K562 (cell line): Measurements from ENCODE around the gene ETFBKMT. TPM values are rescaled to one million over a fixed set of nuclear protein-coding genes. Genes with fewer than 3 reads are reported as not detected.
A peak's percentile ranks its signal among the peaks of the same experiment; 100 is the strongest.

ENCODE experiments used
- CBX2 ChIP-seq: fragments of 200-600 bp; sonication (generic); IDR thresholded peaks from one replicate; pipeline ENCODE4 v1.6.1; 2012; ENCODE audit warnings: mild to moderate bottlenecking, low read length, inconsistent platforms; ENCODE audit not compliant: insufficient read depth, poor library complexity, severe bottlenecking
- DACH1 ChIP-seq: fragments of 450-650 bp; IDR thresholded peaks from 2 replicates; pipeline ENCODE4 v1.6.1; 2018; ENCODE audit not compliant: partially characterized antibody
- FOS ChIP-seq: IDR thresholded peaks from 3 replicates; pipeline ENCODE4 v1.6.1; 2011; ENCODE audit not compliant: insufficient read length; ENCODE audit errors: extremely low read depth
- KDM2B ChIP-seq: fragments of 250-450 bp; sonication (Bioruptor Pico); IDR thresholded peaks from 2 replicates; pipeline ENCODE4 v1.8.0; 2021; ENCODE audit warnings: mild to moderate bottlenecking, moderate library complexity
- NELFE ChIP-seq: IDR thresholded peaks from 2 replicates; pipeline ENCODE4 v1.6.1; 2011; ENCODE audit warnings: mild to moderate bottlenecking; ENCODE audit not compliant: insufficient read depth, insufficient read length
- PHF8 ChIP-seq: fragments of 200-600 bp; sonication (generic); IDR thresholded peaks from 2 replicates; pipeline ENCODE4 v1.6.1; 2012; ENCODE audit warnings: mixed run types, mild to moderate bottlenecking, inconsistent platforms, low read length, moderate library complexity, borderline replicate concordance
- SRSF9 ChIP-seq: fragments of 200-400 bp; formaldehyde crosslinking; IDR thresholded peaks from 2 replicates; pipeline ENCODE4 v1.6.1; 2017; ENCODE audit warnings: low read depth, low read length, borderline replicate concordance
- TAF7 ChIP-seq: fragments of 450-650 bp; IDR thresholded peaks from 2 replicates; pipeline ENCODE4 v1.6.1; 2016; ENCODE audit warnings: missing genetic modification characterization, missing compliant biosample characterization
- ZNF445 ChIP-seq: fragments of 250-450 bp; sonication (Bioruptor Pico); IDR thresholded peaks from 2 replicates; pipeline ENCODE4 v1.4.0; 2020; ENCODE audit warnings: low read depth, mild to moderate bottlenecking, moderate library complexity
- ZSCAN32 ChIP-seq: fragments of 450-650 bp; formaldehyde crosslinking; IDR thresholded peaks from 2 replicates; pipeline ENCODE4 v1.4.0; 2020; ENCODE audit warnings: mild to moderate bottlenecking, moderate library complexity
- polyA plus RNA-seq, 8 experiments: library from polyadenylated mRNA; depleted of rRNA in 4 of 8; stranded (reverse) in 5 of 8; unstranded in 3 of 8; fragments of >200 nt; fragmentation: Nextera tagmentation in 2 of 8; fragmentation: Illumina TruSeq in 1 of 8; extraction: Ambion mirVana in 2 of 8; extraction: Trizol in 1 of 8; gene quantifications; 2 replicates each; pipeline versions ENCODE4 v1.2.1 to v1.2.3, GENCODE V29; 2011 to 2014; ENCODE audit warnings: inconsistent platforms in 1 of 8, missing spikeins in 1 of 8
- total RNA-seq, 7 experiments: library from RNA; depleted of rRNA in 6 of 7; stranded (reverse); fragments of >200 nt in 6 of 7; fragmentation: Illumina TruSeq in 2 of 7; extraction: Trizol in 2 of 7; gene quantifications; 2 replicates each; pipeline versions ENCODE4 v1.2.1 to v1.2.3, GENCODE V29; 2011 to 2021; ENCODE audit warnings: low replicate concordance in 1 of 7
- TF ChIP-seq, protein P1 (sequence below): fragments of 450-650 bp; conservative IDR thresholded peaks from 2 replicates; pipeline ENCODE4 v1.6.1; 2016; ENCODE audit warnings: missing genetic modification characterization, low read depth, mild to moderate bottlenecking, control low read depth, missing compliant biosample characterization
- TF ChIP-seq, protein P2 (sequence below), 2 experiments: IDR thresholded peaks; 2 replicates each; pipeline ENCODE4 v1.6.1; 2011; ENCODE audit warnings: borderline replicate concordance in 1 of 2, control low read depth in 1 of 2, low read depth in 1 of 2, low read length in 1 of 2, mild to moderate bottlenecking in 1 of 2, mixed read lengths in 1 of 2, moderate library complexity in 1 of 2; ENCODE audit not compliant: insufficient read depth in 1 of 2, insufficient read length in 1 of 2, poor library complexity in 1 of 2, severe bottlenecking in 1 of 2; ENCODE audit errors: extremely low read depth in 1 of 2
- TF ChIP-seq, protein P3 (sequence below): fragments of 250-450 bp; sonication (Bioruptor Pico); IDR thresholded peaks from 2 replicates; pipeline ENCODE4 v1.4.0; 2020
- TF ChIP-seq, protein P4 (sequence below): fragments of 250-450 bp; sonication (Bioruptor Pico); IDR thresholded peaks from 2 replicates; pipeline ENCODE4 v1.4.0; 2020; ENCODE audit warnings: mild to moderate bottlenecking, moderate library complexity

ETFBKMT gene
- total and polyA plus RNA-seq, 9 of the 15 experiments (the other 6 are each of a cell fraction or from before 2014, with no cell fraction given) = 0.18 to 1.7 (median 0.96) TPM

DNA sequence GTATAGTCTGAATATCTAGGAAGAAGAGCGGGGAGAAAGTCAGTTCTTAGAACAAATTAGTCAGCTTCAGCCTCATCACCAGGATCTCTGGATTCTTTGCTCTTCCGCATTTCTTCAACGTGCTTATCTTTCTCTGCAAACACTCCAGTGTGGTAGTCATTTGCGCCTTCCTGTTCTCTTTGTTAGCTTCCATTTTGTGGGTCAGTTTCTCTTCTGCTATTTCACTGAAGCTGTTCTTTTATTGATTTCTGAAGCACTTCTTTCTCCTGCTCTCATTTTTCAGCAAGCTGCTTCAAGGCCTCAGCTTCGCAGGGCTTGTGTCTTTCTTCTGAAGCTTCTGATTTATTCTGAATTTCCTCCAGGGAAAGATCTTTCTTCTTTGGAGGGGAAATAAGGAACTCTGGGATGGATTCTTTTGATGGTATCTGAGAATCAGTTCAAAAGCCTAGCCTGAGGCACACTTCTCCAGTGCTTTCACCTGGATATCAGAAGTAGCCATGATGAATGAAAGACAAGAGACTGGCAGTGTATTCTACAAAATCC is 55.9 kb downstream of the ETFBKMT start (continued):
- TF ChIP-seq, protein P1, sequence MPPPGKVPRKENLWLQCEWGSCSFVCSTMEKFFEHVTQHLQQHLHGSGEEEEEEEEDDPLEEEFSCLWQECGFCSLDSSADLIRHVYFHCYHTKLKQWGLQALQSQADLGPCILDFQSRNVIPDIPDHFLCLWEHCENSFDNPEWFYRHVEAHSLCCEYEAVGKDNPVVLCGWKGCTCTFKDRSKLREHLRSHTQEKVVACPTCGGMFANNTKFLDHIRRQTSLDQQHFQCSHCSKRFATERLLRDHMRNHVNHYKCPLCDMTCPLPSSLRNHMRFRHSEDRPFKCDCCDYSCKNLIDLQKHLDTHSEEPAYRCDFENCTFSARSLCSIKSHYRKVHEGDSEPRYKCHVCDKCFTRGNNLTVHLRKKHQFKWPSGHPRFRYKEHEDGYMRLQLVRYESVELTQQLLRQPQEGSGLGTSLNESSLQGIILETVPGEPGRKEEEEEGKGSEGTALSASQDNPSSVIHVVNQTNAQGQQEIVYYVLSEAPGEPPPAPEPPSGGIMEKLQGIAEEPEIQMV = 0 out of 2 replicates have a peak, but pooled peaks have one; percentile 13
- TF ChIP-seq PHF8 (peak; percentile 40; the same call in 1 of the 2 replicates), ZSCAN32 (CRISPR knock-in tag) (no peak), CBX2 (no peak), FOS (no peak), TAF7 (peak; percentile 71), NELFE (no peak), ZNF445 (no peak), DACH1 (no peak), KDM2B (no peak), SRSF9 (no peak)
- TF ChIP-seq, protein P2, sequence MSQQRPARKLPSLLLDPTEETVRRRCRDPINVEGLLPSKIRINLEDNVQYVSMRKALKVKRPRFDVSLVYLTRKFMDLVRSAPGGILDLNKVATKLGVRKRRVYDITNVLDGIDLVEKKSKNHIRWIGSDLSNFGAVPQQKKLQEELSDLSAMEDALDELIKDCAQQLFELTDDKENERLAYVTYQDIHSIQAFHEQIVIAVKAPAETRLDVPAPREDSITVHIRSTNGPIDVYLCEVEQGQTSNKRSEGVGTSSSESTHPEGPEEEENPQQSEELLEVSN (IDR thresholded peaks at IDR 0.05; ENCODE audit: borderline replicate concordance in 1 of 2, extremely low read depth in 1 of 2, insufficient read depth in 1 of 2, insufficient read length in 1 of 2, low read depth in 1 of 2, low read length in 1 of 2, poor library complexity in 1 of 2, severe bottlenecking in 1 of 2) = peak; percentile 32 to 34
- TF ChIP-seq, protein P3, sequence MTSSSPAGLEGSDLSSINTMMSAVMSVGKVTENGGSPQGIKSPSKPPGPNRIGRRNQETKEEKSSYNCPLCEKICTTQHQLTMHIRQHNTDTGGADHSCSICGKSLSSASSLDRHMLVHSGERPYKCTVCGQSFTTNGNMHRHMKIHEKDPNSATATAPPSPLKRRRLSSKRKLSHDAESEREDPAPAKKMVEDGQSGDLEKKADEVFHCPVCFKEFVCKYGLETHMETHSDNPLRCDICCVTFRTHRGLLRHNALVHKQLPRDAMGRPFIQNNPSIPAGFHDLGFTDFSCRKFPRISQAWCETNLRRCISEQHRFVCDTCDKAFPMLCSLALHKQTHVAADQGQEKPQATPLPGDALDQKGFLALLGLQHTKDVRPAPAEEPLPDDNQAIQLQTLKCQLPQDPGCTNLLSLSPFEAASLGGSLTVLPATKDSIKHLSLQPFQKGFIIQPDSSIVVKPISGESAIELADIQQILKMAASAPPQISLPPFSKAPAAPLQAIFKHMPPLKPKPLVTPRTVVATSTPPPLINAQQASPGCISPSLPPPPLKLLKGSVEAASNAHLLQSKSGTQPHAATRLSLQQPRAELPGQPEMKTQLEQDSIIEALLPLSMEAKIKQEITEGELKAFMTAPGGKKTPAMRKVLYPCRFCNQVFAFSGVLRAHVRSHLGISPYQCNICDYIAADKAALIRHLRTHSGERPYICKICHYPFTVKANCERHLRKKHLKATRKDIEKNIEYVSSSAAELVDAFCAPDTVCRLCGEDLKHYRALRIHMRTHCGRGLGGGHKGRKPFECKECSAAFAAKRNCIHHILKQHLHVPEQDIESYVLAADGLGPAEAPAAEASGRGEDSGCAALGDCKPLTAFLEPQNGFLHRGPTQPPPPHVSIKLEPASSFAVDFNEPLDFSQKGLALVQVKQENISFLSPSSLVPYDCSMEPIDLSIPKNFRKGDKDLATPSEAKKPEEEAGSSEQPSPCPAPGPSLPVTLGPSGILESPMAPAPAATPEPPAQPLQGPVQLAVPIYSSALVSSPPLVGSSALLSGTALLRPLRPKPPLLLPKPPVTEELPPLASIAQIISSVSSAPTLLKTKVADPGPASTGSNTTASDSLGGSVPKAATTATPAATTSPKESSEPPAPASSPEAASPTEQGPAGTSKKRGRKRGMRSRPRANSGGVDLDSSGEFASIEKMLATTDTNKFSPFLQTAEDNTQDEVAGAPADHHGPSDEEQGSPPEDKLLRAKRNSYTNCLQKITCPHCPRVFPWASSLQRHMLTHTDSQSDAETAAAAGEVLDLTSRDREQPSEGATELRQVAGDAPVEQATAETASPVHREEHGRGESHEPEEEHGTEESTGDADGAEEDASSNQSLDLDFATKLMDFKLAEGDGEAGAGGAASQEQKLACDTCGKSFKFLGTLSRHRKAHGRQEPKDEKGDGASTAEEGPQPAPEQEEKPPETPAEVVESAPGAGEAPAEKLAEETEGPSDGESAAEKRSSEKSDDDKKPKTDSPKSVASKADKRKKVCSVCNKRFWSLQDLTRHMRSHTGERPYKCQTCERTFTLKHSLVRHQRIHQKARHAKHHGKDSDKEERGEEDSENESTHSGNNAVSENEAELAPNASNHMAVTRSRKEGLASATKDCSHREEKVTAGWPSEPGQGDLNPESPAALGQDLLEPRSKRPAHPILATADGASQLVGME (CRISPR knock-in tag) = no peak
- TF ChIP-seq, protein P4, sequence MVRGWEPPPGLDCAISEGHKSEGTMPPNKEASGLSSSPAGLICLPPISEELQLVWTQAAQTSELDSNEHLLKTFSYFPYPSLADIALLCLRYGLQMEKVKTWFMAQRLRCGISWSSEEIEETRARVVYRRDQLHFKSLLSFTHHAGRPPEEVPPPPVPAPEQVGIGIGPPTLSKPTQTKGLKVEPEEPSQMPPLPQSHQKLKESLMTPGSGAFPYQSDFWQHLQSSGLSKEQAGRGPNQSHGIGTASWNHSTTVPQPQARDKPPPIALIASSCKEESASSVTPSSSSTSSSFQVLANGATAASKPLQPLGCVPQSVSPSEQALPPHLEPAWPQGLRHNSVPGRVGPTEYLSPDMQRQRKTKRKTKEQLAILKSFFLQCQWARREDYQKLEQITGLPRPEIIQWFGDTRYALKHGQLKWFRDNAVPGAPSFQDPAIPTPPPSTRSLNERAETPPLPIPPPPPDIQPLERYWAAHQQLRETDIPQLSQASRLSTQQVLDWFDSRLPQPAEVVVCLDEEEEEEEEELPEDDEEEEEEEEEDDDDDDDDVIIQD (CRISPR knock-in tag) = no peak
